Panc1 (cell line): Measurements from ENCODE around the gene TDRD1. TPM values are rescaled to one million over a fixed set of nuclear protein-coding genes. Genes with fewer than 3 reads are reported as not detected.

Source experiments
- ATAC-seq: fragments of 200-7000 bp; cut with Tn5 transposase; 2 replicates; pipeline ENCODE4 v1.9.1; 2020; ENCODE audit warnings: mild to moderate bottlenecking, moderate library complexity
- BruUV-seq: library from RNA; stranded (reverse); fragments of 400-500 nt; replicated peaks from 2 replicates; lab custom pipeline; 2021; lab: Mats Ljungman, UMichigan
- CTCF ChIA-PET: fragments of 300-600 bp; sonication (Branson Sonifier 250); formaldehyde crosslinking; loops from one replicate; lab custom pipeline; 2022; ENCODE audit warnings: antibody characterized with exemption; lab: Charles Lee
- POLR2A ChIA-PET: fragments of 300-600 bp; sonication (Branson Sonifier 250); formaldehyde crosslinking; loops from one replicate; lab custom pipeline; 2022; ENCODE audit warnings: antibody characterized with exemption; lab: Charles Lee
- DNase-seq: peaks from one replicate; pipeline ENCODE4 v3.0.0-alpha.2; 2010; ENCODE audit warnings: low read depth, low spot score
- H3K27ac ChIP-seq: 2 replicates; pipeline ENCODE4 v1.5.1; 2011; ENCODE audit warnings: mild to moderate bottlenecking, low read length, inconsistent platforms
- H3K27me3 ChIP-seq: fragments of 200-500 bp; sonication (Bioruptor generic); 2 replicates; pipeline ENCODE4 v1.6.0; 2014; ENCODE audit warnings: low read length, inconsistent platforms; ENCODE audit not compliant: control insufficient read depth, insufficient read depth
- H3K36me3 ChIP-seq: fragments of 200-500 bp; sonication (Bioruptor generic); 2 replicates; pipeline ENCODE4 v1.5.1; 2014; ENCODE audit warnings: inconsistent platforms, mild to moderate bottlenecking, low read length, moderate library complexity; ENCODE audit not compliant: control insufficient read depth, insufficient read depth
- H3K4me1 ChIP-seq: 2 replicates; pipeline ENCODE4 v1.5.1; 2011; ENCODE audit warnings: inconsistent platforms, mild to moderate bottlenecking, low read length, moderate library complexity; ENCODE audit not compliant: control insufficient read depth, insufficient read depth
- H3K4me3 ChIP-seq, 2 experiments: 2 replicates each; pipeline ENCODE4 v1.5.1; 2011 to 2012; ENCODE audit warnings: low read depth in 2 of 2, low read length in 2 of 2, mild to moderate bottlenecking in 2 of 2, inconsistent platforms in 1 of 2, moderate library complexity in 1 of 2
- H3K9me3 ChIP-seq: fragments of 200-500 bp; sonication (Bioruptor generic); 2 replicates; pipeline ENCODE4 v1.5.1; 2014; ENCODE audit warnings: low read depth, mild to moderate bottlenecking, inconsistent platforms, low read length, moderate library complexity; ENCODE audit not compliant: control insufficient read depth, insufficient read depth
- CTCF ChIP-seq: fragments of 450-650 bp; IDR thresholded peaks from 2 replicates; pipeline ENCODE4 v1.5.1; 2017; ENCODE audit warnings: mild to moderate bottlenecking
- POLR2AphosphoS5 ChIP-seq: IDR thresholded peaks from 2 replicates; pipeline ENCODE4 v1.6.1; 2012; ENCODE audit warnings: mild to moderate bottlenecking, low read depth, low read length, moderate library complexity
- REST ChIP-seq, 2 experiments: IDR thresholded peaks; 2 replicates each; pipeline ENCODE4 v1.6.1; 2011 to 2012; ENCODE audit warnings: low read depth in 2 of 2, control low read depth in 1 of 2, low read length in 1 of 2, mild to moderate bottlenecking in 1 of 2, moderate library complexity in 1 of 2; ENCODE audit not compliant: insufficient read depth in 1 of 2
- SIN3A ChIP-seq: IDR thresholded peaks from 2 replicates; pipeline ENCODE4 v1.6.1; 2012; ENCODE audit warnings: low read depth, mild to moderate bottlenecking, low read length, moderate library complexity, borderline replicate concordance; ENCODE audit not compliant: insufficient read depth
- TCF7L2 ChIP-seq: IDR thresholded peaks from 2 replicates; pipeline ENCODE4 v1.6.1; 2011; ENCODE audit warnings: mild to moderate bottlenecking, low read depth, low read length, inconsistent platforms
- in situ Hi-C: cut with HindIII; loops from 2 replicates; pipeline ENCODE4 v1.10.0; 2016; ENCODE audit warnings: low sequenced_read_pairs, low pct_unique_long_range_greater_than_20kb
- intact Hi-C: fragments of 100-400 bp; cut with micrococcal nuclease; formaldehyde crosslinking; loops from one replicate; pipeline ENCODE4 v1.10.0; 2022; ENCODE audit not compliant: unreplicated experiment
- total RNA-seq: library from RNA; stranded (reverse); gene quantifications from one replicate; pipeline ENCODE4 v1.2.1, GENCODE V29; 2021; ENCODE audit not compliant: unreplicated experiment

Gene TDRD1
- total RNA-seq, 1 experiment from 2014 or later = not detected

GRCh38 chr10:114260366-114260765 is 81.2 kb downstream of the TDRD1 start:
- no peak for TF ChIP-seq TCF7L2
- no peak for TF ChIP-seq POLR2AphosphoS5
- TF ChIP-seq CTCF = no peak
- no peak for TF ChIP-seq REST (IDR thresholded peaks at IDR 0.05; ENCODE audit: insufficient read depth in 1 of 2, low read depth in 2 of 2, low read length in 1 of 2)
- no peak for TF ChIP-seq SIN3A
- intact Hi-C loops (no loop called here), in situ Hi-C loops (no loop called here)
- Histone ChIP-seq H3K27me3 (no peaks in the 10 kb centered on the region), H3K4me1 (peaks cover 7% of the 10 kb centered on the region; the same call in 1 of the 2 replicates), H3K36me3 (no peaks in the 10 kb centered on the region), H3K4me3 (no peak overlapping the region), H3K9me3 (no peaks in the 10 kb centered on the region), H3K27ac (no peak overlapping the region)
- no peak for ATAC-seq
- no peak for DNase-seq
- POLR2A ChIA-PET = no interaction called here
- CTCF ChIA-PET = no interaction called here
- BruUV-seq = no TSS peak

GRCh38 chr10:114261076-114261475 is 81.9 kb downstream of the TDRD1 start:
- no peak overlapping the region for H3K27ac ChIP-seq
- H3K36me3 ChIP-seq = no peaks in the 10 kb centered on the region
- DNase-seq = no peak
- no peaks in the 10 kb centered on the region for H3K9me3 ChIP-seq
- ChIA-PET CTCF (no interaction called here), POLR2A (no interaction called here)
- ATAC-seq = peak; percentile 58; the same call in 1 of the 2 replicates
- in situ Hi-C loops = no loop called here
- no peak overlapping the region for H3K4me3 ChIP-seq
- no peak for TF ChIP-seq SIN3A
- no peak for TF ChIP-seq CTCF
- TF ChIP-seq POLR2AphosphoS5 = no peak
- TF ChIP-seq REST (IDR thresholded peaks at IDR 0.05; ENCODE audit: insufficient read depth in 1 of 2, low read depth in 2 of 2, low read length in 1 of 2) = no peak
- TF ChIP-seq TCF7L2 = no peak
- no peaks in the 10 kb centered on the region for H3K27me3 ChIP-seq
- intact Hi-C loops = no loop called here
- peaks cover 7% of the 10 kb centered on the region; the same call in 1 of the 2 replicates for H3K4me1 ChIP-seq
- BruUV-seq = no TSS peak
